Suppressor macrophage treated with lipopolysaccharide for 1 hour (primary cell): ENCODE results near the gene ZEB1.
A peak's percentile ranks its signal among the peaks of the same experiment; 100 is the strongest.

ENCODE experiments used
- DNase-seq, 3 donors: peaks; one replicate each; pipeline ENCODE4 v3.0.0-alpha.2; 2020 to 2022

The ZEB1 gene

GRCh38 chr10:31318854-31319601 is at the start of gene ZEB1:
Gene ZEB1 (plus strand): TSS chr10:31319216. CDS start chr10:31319235, 19 bp downstream.
- peak in 2 of 3 donors; percentile 34 to 52 for DNase-seq

GRCh38 chr10:31270954-31271353 is 48.1 kb upstream of the ZEB1 start:
- no peak for DNase-seq

GRCh38 chr10:31272841-31273240 is 46.2 kb upstream of the ZEB1 start:
- peak in 1 of 3 donors; percentile 7 for DNase-seq

GRCh38 chr10:31273789-31274188 is 45.2 kb upstream of the ZEB1 start:
- no peak for DNase-seq

- DNase-seq = peak; percentile 11 to 26 (median 25)
These were observed 44.7 kb upstream of the ZEB1 start for GRCh38 chr10:31274310-31274709.

GRCh38 chr10:31278279-31278941 is 40.6 kb upstream of the ZEB1 start:
- no peak for DNase-seq

GRCh38 chr10:31280972-31281371 is 38.0 kb upstream of the ZEB1 start:
- DNase-seq = no peak

- no peak for DNase-seq
These were observed 31.0 kb upstream of the ZEB1 start for GRCh38 chr10:31288001-31288400.

GRCh38 chr10:31288962-31289361 is 30.1 kb upstream of the ZEB1 start:
- DNase-seq = no peak

- DNase-seq = no peak
These were observed 28.6 kb upstream of the ZEB1 start for GRCh38 chr10:31290386-31290785.

GRCh38 chr10:31291123-31291522 is 27.9 kb upstream of the ZEB1 start:
- DNase-seq = no peak

GRCh38 chr10:31294558-31294957 is 24.5 kb upstream of the ZEB1 start:
- DNase-seq = no peak

- peak in 1 of 3 donors; percentile 8 for DNase-seq
These were observed 22.3 kb upstream of the ZEB1 start for GRCh38 chr10:31296754-31297153.

GRCh38 chr10:31299119-31299518 is 19.9 kb upstream of the ZEB1 start:
- DNase-seq = peak in 1 of 3 donors; percentile 6

- DNase-seq = no peak
These were observed 15.8 kb upstream of the ZEB1 start for GRCh38 chr10:31303212-31303611.

- no peak for DNase-seq
These were observed 14.6 kb upstream of the ZEB1 start for GRCh38 chr10:31304291-31304970.

- no peak for DNase-seq
These were observed 5.6 kb upstream of the ZEB1 start for GRCh38 chr10:31313396-31313795.

- no peak for DNase-seq
These were observed 4.5 kb upstream of the ZEB1 start for GRCh38 chr10:31314256-31315150.

GRCh38 chr10:31315453-31315852 is 3.6 kb upstream of the ZEB1 start:
- peak in 2 of 3 donors; percentile 13 to 14 for DNase-seq

GRCh38 chr10:31317171-31317570 is 1.8 kb upstream of the ZEB1 start:
- no peak for DNase-seq

- no peak for DNase-seq
These were observed 1.2 kb upstream of the ZEB1 start for GRCh38 chr10:31317652-31318381.

- DNase-seq = peak; percentile 71 to 76 (median 75)
These were observed 598 bp upstream of the ZEB1 start for GRCh38 chr10:31318382-31318853.
